PC-9 (cell line): ENCODE measurements around the gene TMEM44.

Experiments
- CTCF ChIP-seq: fragments of 200-600 bp; sonication (generic); conservative IDR thresholded peaks from 2 replicates; pipeline ENCODE4 v1.6.1; 2017; ENCODE audit warnings: mixed run types, antibody characterized with exemption, mild to moderate bottlenecking, moderate library complexity
- EZH2 ChIP-seq: fragments of 200-600 bp; sonication (generic); IDR thresholded peaks from 2 replicates; pipeline ENCODE4 v1.8.0; 2017; ENCODE audit warnings: antibody characterized with exemption, low read depth

GRCh38 chr3:194647747-194648146, 14.5 kb upstream of the TMEM44 start:
- no peak for TF ChIP-seq CTCF
- TF ChIP-seq EZH2 = no peak
